NCI-H774 (cell line): ENCODE data around the gene KRTAP12-1.

Experiments used
- DNase-seq: peaks from one replicate; lab custom pipeline; 2025; lab: John Stamatoyannopoulos, UW

The KRTAP12-1 gene

GRCh38 chr21:44711327-44712202, 29.6 kb upstream of the KRTAP12-1 start, which contains the start of gene TSPEAR:
TSPEAR (minus strand) TSS chr21:44711572; CDS start chr21:44711514, 58 bp downstream.
- no peak for DNase-seq

- peak; percentile 45 for DNase-seq
Measured at GRCh38 chr21:44710756-44711326, 28.9 kb upstream of the KRTAP12-1 start.

- no peak for DNase-seq
Measured at GRCh38 chr21:44710294-44710665, 28.3 kb upstream of the KRTAP12-1 start.

GRCh38 chr21:44709426-44710293, 27.7 kb upstream of the KRTAP12-1 start:
- peak; percentile 1 for DNase-seq

- no peak for DNase-seq
Measured at GRCh38 chr21:44708866-44709425, 27.0 kb upstream of the KRTAP12-1 start.

- DNase-seq = no peak
Measured at GRCh38 chr21:44708213-44708865, 26.4 kb upstream of the KRTAP12-1 start.

- no peak for DNase-seq
Measured at GRCh38 chr21:44706706-44707581, 25.0 kb upstream of the KRTAP12-1 start.

- no peak for DNase-seq
Measured at GRCh38 chr21:44706026-44706705, 24.2 kb upstream of the KRTAP12-1 start.

- no peak for DNase-seq
Measured at GRCh38 chr21:44704636-44705001, 22.7 kb upstream of the KRTAP12-1 start.

- DNase-seq = no peak
Measured at GRCh38 chr21:44703731-44704635, 22.0 kb upstream of the KRTAP12-1 start.

GRCh38 chr21:44702973-44703730, 21.2 kb upstream of the KRTAP12-1 start:
- peak; percentile 4 for DNase-seq

- DNase-seq = no peak
Measured at GRCh38 chr21:44702111-44702972, 20.4 kb upstream of the KRTAP12-1 start.

- no peak for DNase-seq
Measured at GRCh38 chr21:44701541-44701940, 19.6 kb upstream of the KRTAP12-1 start.

- no peak for DNase-seq
Measured at GRCh38 chr21:44701023-44701400, 19.0 kb upstream of the KRTAP12-1 start.

- DNase-seq = no peak
Measured at GRCh38 chr21:44700101-44701022, 18.4 kb upstream of the KRTAP12-1 start.

- DNase-seq = no peak
Measured at GRCh38 chr21:44699502-44700001, 17.6 kb upstream of the KRTAP12-1 start.
